ENCODE data around the gene SESN3.
"Not testable (repeated sequence)": the region's sequence is repeated elsewhere in the genome, so short reads cannot be mapped to it uniquely, and the experiment has no call there.

Gene SESN3, protein sequence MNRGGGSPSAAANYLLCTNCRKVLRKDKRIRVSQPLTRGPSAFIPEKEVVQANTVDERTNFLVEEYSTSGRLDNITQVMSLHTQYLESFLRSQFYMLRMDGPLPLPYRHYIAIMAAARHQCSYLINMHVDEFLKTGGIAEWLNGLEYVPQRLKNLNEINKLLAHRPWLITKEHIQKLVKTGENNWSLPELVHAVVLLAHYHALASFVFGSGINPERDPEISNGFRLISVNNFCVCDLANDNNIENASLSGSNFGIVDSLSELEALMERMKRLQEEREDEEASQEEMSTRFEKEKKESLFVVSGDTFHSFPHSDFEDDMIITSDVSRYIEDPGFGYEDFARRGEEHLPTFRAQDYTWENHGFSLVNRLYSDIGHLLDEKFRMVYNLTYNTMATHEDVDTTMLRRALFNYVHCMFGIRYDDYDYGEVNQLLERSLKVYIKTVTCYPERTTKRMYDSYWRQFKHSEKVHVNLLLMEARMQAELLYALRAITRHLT

GRCh38 chr11:95231127-95231880, at the start of gene SESN3:
TSS of gene SESN3 (minus strand) at chr11:95231202. CDS start at chr11:95230860, 342 bp downstream.
- DNase-seq (ENCODE audit: low read depth in 2 of 2) = peak; percentile 96

- no peak for DNase-seq (ENCODE audit: low read depth in 2 of 2)
These were observed 49.2 kb upstream of the SESN3 start for GRCh38 chr11:95279921-95280868.

DNA sequence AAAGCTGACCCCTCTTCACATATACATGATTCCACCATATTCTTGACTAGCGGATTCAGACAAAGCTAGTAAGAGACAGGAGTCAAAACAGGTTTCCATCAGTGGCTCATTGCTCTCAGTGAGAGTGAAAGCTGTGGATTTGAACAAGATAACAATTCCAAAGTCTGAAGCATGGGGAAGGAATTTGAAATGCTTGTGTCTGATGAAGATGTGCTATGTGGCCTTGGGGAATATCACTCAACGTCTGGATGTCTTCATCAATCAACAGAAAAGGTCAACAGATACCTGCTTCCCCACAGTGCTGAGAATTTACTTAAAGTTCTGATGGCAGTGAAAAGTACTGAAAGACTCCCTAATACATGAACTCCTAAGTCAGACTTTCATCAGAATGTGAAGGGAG, 46.9 kb upstream of the SESN3 start:
- DNase-seq (ENCODE audit: low read depth in 2 of 2) = no peak

- no peak for DNase-seq (ENCODE audit: low read depth in 2 of 2)
These were observed 45.1 kb upstream of the SESN3 start for GRCh38 chr11:95276139-95276538.

GRCh38 chr11:95273618-95274017, 42.6 kb upstream of the SESN3 start:
- DNase-seq (ENCODE audit: low read depth in 2 of 2) = not testable (repeated sequence)

- no peak for DNase-seq (ENCODE audit: low read depth in 2 of 2)
These were observed 38.2 kb upstream of the SESN3 start for GRCh38 chr11:95269036-95269819.

GRCh38 chr11:95268391-95268790, 37.4 kb upstream of the SESN3 start:
- DNase-seq (ENCODE audit: low read depth in 2 of 2) = no peak

GRCh38 chr11:95267601-95268213, 36.7 kb upstream of the SESN3 start:
- DNase-seq (ENCODE audit: low read depth in 2 of 2) = no peak

GRCh38 chr11:95266751-95267374, 35.9 kb upstream of the SESN3 start:
- no peak for DNase-seq (ENCODE audit: low read depth in 2 of 2)

- no peak for DNase-seq (ENCODE audit: low read depth in 2 of 2)
These were observed 33.9 kb upstream of the SESN3 start for GRCh38 chr11:95264881-95265280.

DNA sequence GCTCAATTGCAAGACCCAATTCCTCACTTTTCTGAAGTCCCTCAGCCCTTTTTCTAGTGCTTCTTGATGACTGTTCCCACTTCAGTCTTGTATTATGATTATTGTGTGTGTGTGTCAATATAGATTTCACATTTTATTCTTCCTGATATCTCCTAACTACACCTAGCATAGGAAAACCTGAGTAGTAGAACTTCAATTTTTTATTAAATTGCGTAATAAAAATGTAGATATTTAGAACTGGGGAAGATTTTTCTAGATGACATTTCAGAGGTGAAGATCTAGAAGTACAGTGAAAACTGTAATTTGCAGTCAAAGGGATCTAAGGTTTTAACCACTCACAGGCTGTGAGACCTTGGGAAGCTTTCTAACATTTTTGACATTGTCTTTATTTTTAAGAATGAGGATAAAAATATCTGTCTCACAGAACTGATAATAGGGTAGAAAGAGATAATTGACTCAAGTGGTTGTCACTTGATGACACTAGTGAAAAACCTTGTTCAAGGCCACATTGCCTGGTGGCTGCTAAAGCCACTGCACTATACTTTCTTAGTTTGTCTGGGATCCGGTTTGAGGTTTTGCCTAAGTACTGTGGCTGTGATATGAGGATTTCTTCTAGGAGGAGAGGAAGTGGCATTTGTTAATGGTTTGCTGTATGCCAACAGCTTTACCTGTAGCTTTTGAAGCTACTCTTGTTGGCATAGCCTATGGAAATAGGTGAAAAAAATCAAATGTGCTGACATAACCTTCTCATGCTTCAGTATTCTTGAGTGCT, 32.2 kb upstream of the SESN3 start:
- DNase-seq (ENCODE audit: low read depth in 2 of 2) = no peak

DNA sequence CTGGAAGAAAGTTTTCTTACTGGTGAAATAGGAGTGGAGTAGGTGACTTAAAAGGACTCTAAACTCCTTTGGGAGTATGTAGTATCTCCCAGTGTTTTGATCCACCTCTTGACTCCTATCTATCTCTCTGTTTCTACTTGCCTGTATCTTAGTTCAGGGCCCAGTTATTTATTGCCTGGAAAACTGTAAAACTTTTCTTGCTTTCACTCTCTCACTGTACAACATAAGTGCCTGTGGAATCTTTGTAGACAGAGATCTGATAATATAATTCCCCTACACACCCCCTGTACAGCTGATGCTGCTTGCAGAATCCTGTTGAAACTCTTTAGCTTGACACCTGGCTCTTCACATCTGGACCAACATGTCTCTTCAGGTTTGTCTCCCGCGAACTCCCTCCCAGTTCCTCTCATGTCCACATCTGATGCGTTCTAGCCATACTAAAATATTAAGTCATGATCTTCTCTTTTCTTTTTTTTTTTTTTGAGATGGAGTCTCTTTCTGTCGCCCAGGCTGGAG, 26.5 kb upstream of the SESN3 start:
- no peak for DNase-seq (ENCODE audit: low read depth in 2 of 2)

- DNase-seq (ENCODE audit: low read depth in 2 of 2) = no peak
These were observed 25.3 kb upstream of the SESN3 start for GRCh38 chr11:95256321-95256779.

DNA sequence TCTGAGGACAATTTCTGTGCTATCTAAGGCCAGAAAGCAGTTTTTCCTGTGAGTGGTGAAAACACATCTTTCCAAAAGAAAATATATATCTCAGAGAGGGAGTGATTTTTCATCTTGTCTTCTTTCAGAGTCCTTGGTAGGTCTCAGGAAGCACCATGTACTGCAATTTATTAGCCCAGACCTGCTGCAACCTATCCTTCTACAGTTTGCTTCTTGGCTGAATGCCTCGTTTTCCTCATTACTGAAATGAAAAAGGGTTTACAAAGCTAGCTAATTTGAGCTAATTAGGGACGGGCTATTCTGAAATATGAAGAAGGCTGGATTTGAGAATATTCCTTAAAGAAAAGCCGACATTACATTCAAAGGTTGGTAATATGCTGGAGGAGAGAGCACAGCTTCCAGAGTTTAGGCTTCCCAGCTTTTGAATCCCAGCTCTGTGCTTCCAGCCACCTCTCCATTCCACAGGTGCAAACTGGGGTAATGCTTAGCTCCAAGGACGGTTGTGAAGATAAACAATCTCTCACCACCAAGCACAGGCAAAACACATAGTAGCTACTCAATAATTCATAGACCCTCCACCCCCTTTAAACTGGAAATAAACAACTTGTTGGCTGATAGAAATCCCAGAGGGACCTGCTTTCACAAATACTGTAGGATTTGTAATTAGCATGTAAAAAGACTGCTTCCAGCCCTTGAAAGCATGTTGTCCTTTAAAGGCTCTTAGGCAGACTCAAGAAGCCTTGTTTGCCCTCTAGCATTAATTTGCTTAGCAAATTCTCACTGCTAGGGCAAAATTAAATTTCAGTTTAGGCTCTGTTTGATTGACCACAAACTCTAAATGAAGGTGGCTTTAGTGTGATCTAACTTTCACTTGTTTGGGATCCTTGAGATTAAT, 24.5 kb upstream of the SESN3 start:
- no peak for DNase-seq (ENCODE audit: low read depth in 2 of 2)

GRCh38 chr11:95254716-95255115, 23.7 kb upstream of the SESN3 start:
- DNase-seq (ENCODE audit: low read depth in 2 of 2) = no peak

GRCh38 chr11:95254131-95254704, 23.2 kb upstream of the SESN3 start:
- peak; percentile 57 to 65 for DNase-seq (ENCODE audit: low read depth in 2 of 2)

DNA sequence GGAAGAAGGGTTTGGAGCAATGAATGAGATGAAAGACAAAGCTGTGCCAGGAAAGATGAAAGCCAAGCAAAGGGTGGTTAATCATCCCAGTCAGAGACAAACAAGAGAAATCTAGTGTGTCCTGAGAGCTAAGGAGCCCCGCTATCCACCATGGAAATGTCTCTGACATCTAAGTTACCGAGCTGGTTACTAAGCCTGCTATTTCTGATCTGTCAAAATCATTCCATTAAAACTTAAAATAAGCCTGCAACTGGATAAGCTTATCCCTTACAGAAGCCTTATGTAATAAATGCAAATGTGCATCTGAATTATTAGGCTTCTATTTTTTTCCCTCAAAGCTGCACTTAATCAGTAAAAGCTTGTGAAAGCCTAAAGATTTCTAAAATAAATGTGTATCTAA, 22.1 kb upstream of the SESN3 start:
- DNase-seq (ENCODE audit: low read depth in 2 of 2) = no peak

Measured in stimulated activated CD4-positive, alpha-beta T cell treated with anti-CD3 and anti-CD28 coated beads, Interleukin-12 subunit alpha, Interleukin-12 subunit beta, amount 100 ng/mL, for 24 hours (primary cell).